ENCODE measurements around the gene ACYP2.

The ACYP2 gene

DNA sequence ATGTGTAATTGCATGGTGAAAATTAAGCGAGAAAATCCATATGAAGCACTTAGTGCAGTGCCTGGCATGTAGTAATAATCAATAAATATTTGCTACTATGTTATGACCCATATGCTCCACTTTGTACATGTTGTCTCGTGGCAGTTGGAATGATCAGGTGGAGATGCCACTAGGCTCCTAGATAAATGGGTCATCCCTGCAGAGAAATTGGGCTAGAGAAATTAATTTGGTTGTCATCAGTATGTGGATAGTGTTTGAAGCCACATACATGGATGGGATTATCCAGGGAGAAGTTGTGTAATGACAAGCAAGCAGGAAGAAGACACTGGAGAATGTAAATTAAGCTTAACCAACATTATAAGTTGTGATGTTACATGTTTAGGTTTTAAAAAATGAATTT is 33.0 kb downstream of the ACYP2 start:
- no peak for DNase-seq (ENCODE audit: extremely low read depth in 1 of 2, low read depth in 1 of 2)

DNA sequence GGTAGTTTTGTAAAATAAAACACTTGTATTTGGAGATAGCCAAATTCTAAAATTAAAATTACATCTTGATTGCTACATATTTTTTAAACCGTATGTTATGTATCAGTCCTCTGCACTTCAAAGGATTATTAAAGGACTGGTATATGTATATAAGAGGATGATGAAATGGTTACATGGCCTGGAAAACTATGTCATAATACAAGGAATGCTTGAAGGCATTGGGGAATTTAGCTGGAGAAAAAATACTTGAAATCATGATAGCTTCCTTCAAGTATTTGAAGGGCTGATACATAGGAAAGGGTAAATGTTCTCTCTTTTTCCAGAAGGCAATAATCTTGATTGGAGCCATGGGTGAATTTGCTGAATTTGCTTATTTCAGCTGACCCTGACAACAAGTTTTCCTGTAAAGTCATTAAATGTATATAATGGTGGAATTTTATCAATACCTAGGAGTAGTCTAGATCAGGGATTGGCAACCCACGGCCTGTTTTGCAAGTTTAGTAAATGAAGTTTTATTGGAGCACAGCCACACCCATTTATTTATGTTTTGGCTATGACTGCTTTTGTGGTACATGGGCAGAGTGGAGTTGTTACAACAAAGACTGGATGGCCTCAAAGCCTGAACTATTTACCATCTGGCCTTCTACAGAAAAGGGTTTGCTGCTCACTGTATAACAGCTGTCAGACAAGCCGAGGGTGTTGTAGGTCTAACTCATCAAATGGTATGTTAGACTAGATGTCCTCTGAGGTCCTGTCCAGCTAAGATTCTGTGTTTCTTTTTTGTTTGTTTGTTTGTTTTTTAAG is 34.4 kb downstream of the ACYP2 start:
- DNase-seq (ENCODE audit: extremely low read depth in 1 of 2, low read depth in 1 of 2), result no peak

DNA sequence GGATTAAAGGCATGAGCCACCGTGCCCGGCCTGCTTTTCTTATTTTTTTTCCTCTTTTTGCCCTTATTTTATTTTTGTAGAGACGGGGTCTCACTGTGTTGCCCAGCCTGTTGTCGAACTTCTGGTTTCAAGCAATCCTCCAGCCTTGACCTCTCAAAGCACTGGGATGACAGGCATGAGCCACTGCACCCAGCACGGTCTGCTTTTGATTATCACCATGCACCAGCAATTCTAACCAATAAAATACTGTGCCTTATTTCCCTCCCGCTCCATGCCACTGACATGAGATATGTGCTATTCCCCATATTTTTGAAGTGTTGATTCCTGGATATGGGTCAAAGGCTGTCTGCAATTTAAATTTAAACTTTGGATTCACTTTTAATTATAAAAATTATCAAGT is 42.9 kb downstream of the ACYP2 start:
- DNase-seq (ENCODE audit: extremely low read depth in 1 of 2, low read depth in 1 of 2), result no peak

DNA sequence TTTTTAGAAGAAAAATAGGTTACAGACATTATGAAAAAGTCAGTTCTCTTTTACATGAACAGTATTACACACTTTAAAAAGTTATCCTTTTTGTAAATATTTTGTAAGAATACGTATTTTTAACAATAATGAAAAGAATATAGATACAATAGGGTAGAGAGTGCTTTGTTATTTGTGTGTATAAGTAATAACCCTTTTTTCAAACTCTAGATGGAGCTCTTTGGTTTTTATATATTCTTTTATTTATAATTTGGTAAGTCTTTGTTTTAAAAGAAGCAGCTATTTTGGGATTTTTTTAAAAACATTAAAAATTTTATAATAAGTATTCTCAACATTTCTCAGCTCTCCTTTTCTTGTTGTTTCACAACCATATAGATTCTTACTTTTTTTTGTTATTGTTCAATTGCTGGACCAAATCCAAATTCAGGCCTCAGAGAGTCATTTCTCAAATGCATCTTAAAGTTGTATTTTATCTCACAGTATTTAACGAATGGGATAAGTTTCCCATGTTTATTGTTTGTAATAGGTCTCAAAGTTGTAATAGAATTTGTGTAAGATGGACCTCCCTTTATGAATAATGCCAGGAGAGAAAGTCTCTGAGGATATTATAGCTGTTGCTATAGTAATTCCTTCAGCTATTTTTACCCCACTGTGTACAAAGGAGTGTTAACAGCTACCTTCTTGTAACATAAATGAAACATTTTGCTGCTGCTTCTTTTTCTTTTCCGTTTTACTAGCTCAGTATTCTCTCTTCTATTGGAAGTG is 46.4 kb downstream of the ACYP2 start:
- no peak for DNase-seq (ENCODE audit: extremely low read depth in 1 of 2, low read depth in 1 of 2)

DNA sequence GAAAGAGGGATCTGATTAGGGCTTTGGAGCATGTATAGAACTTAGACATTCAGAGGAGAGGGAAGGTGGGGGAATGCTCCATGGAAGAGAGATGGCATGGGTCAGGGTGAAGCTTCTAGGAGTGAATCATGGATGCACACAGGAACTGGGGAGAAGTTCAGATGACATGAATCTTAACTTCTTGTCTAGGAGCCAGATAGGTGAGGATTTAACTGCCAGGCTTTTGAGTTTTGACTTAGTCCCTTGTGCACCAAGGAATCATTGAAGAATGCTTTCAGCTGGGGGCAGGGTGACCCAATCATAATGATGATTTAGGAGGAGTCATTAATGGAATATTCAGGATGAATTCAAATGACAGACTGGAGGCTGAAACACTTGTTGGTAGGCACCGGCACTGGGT is 48.7 kb downstream of the ACYP2 start:
- DNase-seq (ENCODE audit: extremely low read depth in 1 of 2, low read depth in 1 of 2), result no peak

DNA sequence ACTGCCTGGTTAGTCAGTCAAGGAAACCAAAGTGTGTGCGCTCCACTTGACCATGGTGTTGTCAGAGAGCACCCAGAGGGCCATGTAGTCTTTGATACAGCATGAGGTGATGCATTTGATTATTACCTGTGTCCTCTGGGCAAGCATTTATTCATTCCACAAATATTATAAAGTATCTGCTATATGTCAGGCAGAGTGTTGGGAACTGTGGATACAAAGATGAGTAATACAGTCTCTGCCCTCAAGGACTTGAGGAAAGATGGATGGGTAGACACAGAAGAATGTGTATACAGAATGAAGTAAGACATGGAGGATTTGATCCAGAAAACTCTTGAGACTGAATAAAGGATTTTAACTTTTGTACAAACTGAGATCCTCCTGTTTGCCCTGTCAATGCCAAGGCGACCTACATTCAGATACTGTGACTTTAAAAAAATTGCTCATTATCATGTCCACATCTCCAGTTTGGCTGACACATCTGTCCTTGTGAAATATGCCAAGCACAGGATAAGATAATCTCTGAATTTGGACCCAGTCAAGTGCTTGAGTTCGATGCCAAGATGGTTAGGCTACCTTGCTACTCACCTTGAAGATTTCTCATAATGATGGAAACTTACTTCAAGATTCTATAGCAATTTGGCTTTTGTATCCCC is 50.8 kb downstream of the ACYP2 start:
- no peak for DNase-seq (ENCODE audit: extremely low read depth in 1 of 2, low read depth in 1 of 2)

- DNase-seq (ENCODE audit: extremely low read depth in 1 of 2, low read depth in 1 of 2), result no peak
These were observed 61.2 kb downstream of the ACYP2 start for GRCh38 chr2:54176577-54176976.

DNA sequence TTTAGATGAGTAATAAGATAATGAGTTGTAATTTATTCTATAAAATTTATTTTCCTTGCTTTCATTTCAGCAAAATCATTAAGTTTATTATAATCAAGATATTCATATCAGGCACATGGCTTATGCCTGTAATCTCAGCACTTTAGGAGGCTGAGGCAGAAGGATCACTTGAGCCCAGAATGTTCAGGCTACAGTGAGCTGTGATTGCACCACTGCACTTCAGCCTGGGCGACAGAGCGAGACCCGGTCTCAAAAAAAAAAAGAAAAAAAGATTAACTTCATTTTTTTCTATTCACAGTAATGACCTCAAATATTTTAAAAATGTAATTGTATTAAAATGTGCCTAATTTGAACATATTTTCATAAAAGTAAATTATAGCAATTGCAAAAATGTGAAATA is 67.9 kb downstream of the ACYP2 start:
- no peak for DNase-seq (ENCODE audit: extremely low read depth in 1 of 2, low read depth in 1 of 2)

- no peak for DNase-seq (ENCODE audit: extremely low read depth in 1 of 2, low read depth in 1 of 2)
These were observed 68.6 kb downstream of the ACYP2 start for GRCh38 chr2:54183972-54184371.

DNA sequence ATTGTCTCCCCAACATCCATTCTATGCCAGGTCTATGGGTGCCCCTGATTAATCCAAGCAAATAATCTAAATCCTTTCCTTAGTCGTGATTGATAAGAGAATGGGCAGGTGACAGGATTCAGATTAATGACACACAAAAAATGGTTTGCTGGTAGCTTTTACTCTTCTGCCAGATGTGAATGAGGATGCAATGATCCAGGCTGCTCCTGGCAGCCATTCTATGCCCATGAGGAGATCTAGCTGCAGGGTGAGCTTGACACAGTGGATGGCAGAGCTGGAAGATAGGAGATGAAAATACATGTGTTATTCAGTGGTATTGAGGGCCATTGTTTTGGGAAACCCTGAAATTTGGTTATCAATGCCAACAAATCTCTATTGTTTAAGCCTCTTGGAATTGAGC is 69.7 kb downstream of the ACYP2 start:
- DNase-seq (ENCODE audit: extremely low read depth in 1 of 2, low read depth in 1 of 2), result no peak

- no peak for DNase-seq (ENCODE audit: extremely low read depth in 1 of 2, low read depth in 1 of 2)
These were observed 71.9 kb downstream of the ACYP2 start for GRCh38 chr2:54187331-54187730.

- no peak for DNase-seq (ENCODE audit: extremely low read depth in 1 of 2, low read depth in 1 of 2)
These were observed 74.1 kb downstream of the ACYP2 start for GRCh38 chr2:54189539-54189938.

DNA sequence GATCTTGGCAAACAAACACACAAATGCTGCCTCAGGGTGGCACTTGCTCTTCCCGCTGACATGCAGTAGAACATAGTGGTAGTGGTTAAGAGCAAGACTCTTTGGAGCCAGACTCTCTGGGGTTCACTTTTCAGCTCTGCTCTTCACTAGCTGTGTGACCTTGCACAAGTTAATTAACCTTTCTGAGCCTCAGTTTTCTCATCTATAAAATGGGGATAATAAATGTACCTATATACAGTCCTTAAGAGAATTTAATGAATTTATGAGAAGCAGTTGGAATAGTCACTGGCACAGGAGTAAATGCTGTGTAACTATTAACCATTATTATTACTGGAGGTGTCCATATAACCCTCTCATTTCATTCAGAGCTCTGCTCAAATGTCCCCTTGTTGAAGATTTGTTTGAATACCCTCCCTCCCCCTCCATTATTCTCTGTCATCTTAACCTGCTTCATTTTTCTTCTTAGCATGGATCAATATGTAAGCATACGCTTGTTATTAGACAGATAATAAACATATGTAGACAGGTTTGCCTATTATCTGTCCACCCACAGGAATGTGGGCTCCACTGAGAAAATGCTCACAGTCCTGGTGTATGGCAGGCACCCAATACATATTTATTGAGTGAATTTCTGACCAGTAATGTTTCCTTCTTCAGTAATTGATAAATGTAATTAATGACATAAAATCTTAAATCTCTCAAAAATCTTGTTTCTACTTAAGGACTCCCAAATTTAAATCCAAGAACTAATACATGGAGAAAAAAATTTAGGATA is 76.1 kb downstream of the ACYP2 start:
- no peak for DNase-seq (ENCODE audit: extremely low read depth in 1 of 2, low read depth in 1 of 2)

DNA sequence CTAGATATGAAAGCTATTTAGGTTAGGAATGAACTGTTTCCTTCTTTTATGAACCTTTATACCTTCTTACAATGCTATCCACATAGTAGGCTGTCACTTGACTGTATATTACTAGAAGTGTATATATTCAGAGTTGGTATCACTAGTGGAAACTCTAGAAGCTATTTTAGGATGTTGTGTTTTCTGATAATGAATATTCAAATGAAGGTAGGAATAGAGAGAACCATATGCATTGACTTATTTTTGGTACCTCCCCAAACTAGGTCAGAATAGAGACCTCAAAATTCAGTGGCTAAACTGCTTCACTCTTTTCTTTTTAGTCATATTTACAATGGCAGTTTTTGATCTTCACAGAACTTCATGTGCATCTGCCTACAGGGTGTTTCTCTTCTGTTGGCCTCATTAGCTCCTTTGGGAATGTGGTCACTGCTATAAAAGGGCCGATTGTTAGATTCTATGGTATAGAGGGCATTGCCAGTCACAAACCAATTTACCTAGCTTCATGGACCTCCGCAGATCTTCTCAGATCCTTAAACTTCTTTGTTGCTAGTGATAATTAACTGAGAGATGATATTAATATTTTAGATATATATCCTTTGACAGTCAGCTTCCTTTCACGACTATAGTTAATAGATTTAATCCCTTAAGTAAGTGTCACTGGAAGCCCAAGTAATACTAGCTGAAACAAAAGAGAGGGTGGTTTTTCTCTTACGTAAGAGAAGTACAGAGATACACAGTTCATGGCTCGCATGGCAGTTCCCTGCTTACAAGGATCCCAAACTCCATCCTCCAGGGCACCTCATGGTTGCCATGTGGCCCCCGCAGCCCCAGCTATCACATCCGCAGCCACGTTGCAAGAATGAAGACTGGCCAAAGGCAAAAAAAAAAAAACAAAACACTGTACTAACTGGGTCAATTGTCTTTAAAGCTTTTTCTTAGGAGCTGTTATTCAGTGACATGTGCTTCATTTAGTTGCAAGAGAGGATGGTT is 79.6 kb downstream of the ACYP2 start:
- DNase-seq (ENCODE audit: extremely low read depth in 1 of 2, low read depth in 1 of 2), result no peak

DNA sequence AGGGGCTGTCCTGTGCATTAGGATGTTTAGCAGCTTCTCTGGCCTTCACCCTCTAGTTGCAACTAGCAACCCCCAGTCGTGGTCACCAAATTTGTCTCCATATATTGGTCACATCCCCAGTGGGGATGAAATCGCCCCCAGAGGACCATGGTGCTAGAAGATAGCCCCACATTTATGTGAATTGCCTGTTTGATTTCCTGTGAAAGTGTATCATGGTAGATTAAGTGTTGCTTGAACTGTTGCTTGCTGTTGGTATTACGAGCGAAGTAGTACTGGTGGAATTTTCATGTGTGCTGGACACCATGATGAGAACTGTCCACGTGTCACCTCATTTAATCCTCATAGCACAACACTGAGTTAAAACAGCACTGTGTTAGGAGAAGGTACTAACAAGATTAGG is 81.2 kb downstream of the ACYP2 start:
- no peak for DNase-seq (ENCODE audit: extremely low read depth in 1 of 2, low read depth in 1 of 2)

- DNase-seq (ENCODE audit: extremely low read depth in 1 of 2, low read depth in 1 of 2), result no peak
These were observed 89.1 kb downstream of the ACYP2 start for GRCh38 chr2:54204476-54204875.

- no peak for DNase-seq (ENCODE audit: extremely low read depth in 1 of 2, low read depth in 1 of 2)
These were observed 91.2 kb downstream of the ACYP2 start for GRCh38 chr2:54206596-54206995.

GRCh38 chr2:54207666-54208195 is 92.3 kb downstream of the ACYP2 start:
- DNase-seq (ENCODE audit: extremely low read depth in 1 of 2, low read depth in 1 of 2), result no peak

DNA sequence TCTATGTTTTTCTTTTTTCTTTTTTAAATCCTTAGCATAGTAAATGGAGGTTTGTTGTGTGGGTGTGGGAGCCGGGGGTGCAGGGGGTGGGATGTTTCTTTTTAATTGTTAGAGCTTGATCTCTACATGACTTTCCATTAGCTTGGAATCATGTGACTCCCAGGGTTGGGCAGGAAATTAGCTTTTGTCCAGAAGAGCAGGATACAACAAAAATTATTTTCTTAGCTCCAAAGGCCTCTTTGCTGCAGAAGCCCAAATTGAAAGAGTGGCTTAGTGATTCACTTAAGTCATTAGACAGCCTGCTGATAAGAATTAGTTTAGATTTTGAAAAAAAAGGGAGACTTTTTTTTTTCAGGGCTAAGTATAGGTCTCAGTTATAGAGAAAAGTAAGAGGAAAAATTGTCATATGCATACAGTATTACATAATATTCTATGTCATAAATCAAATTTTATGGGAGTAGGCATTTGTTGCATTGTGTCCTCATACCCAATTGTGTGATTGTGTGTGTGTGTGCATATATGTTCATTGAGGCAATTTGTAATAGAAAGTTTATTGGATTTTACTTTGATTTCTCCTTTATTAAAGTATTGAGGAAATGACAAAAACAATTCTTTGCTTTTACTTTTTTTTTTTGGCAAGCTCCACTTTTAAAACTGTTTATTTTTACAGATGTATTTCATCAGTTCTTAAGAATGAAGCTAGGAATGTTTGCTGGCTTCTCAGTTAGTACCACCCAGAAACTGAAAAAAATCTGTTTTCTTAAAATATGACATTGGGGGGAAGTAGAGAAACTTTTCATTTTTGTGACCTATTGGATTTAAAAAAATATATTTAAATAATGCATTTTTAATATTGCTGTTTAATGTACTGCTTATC is 93.2 kb downstream of the ACYP2 start:
- no peak for DNase-seq (ENCODE audit: extremely low read depth in 1 of 2, low read depth in 1 of 2)

Measured in stimulated activated CD8-positive, alpha-beta memory T cell treated with anti-CD3 and anti-CD28 coated beads, Interleukin-7, amount 100 ng/mL, for 48 hours (primary cell).